HG02852 (cell line): ENCODE data around the gene SMG9.
"Not testable (repeated sequence)": the region's sequence is repeated elsewhere in the genome, so short reads cannot be mapped to it uniquely, and the experiment has no call there.

Experiments
- ATAC-seq: cut with Tn5 transposase; IDR thresholded peaks from one replicate; pipeline ENCODE4 v1.9.1; 2021; ENCODE audit warnings: mild to moderate bottlenecking, moderate library complexity; ENCODE audit not compliant: unreplicated experiment

The SMG9 gene

GRCh38 chr19:43695985-43696704 is 58.6 kb downstream of the SMG9 start:
- no peak for ATAC-seq

GRCh38 chr19:43694553-43694952 is 60.2 kb downstream of the SMG9 start:
- no peak for ATAC-seq

- no peak for ATAC-seq
Observed at GRCh38 chr19:43692877-43693276, 61.9 kb downstream of the SMG9 start.

- ATAC-seq = no peak
Observed at GRCh38 chr19:43692385-43692784, 62.4 kb downstream of the SMG9 start.

- ATAC-seq = no peak
Observed at GRCh38 chr19:43691755-43692154, 63.0 kb downstream of the SMG9 start.

GRCh38 chr19:43690890-43691289 is 63.9 kb downstream of the SMG9 start:
- no peak for ATAC-seq

GRCh38 chr19:43690444-43690843 is 64.3 kb downstream of the SMG9 start:
- no peak for ATAC-seq

GRCh38 chr19:43688059-43688701 is 66.6 kb downstream of the SMG9 start:
- ATAC-seq = no peak

GRCh38 chr19:43687660-43687997 is 67.1 kb downstream of the SMG9 start:
- no peak for ATAC-seq

- no peak for ATAC-seq
Observed at GRCh38 chr19:43684326-43684725, 70.4 kb downstream of the SMG9 start.

GRCh38 chr19:43683905-43684304 is 70.9 kb downstream of the SMG9 start:
- no peak for ATAC-seq

- ATAC-seq = no peak
Observed at GRCh38 chr19:43682824-43683661, 71.7 kb downstream of the SMG9 start.

- ATAC-seq = not testable (repeated sequence)
Observed at GRCh38 chr19:43682269-43682668, 72.5 kb downstream of the SMG9 start.

GRCh38 chr19:43681821-43682220 is 72.9 kb downstream of the SMG9 start:
- ATAC-seq = no peak

- ATAC-seq = no peak
Observed at GRCh38 chr19:43678512-43679261, 76.1 kb downstream of the SMG9 start.
